ENCODE results near the gene BAIAP3. TPM values are rescaled to one million over a fixed set of nuclear protein-coding genes. Genes with fewer than 3 reads are reported as not detected.

The BAIAP3 gene
- total RNA-seq, 1 donor from 2014 or later = 1.2 TPM

- DNase-seq (ENCODE audit: low read depth in 2 of 2) = no peak
Observed at GRCh38 chr16:1347286-1347855, 13.9 kb downstream of the BAIAP3 start.

- no peak for DNase-seq (ENCODE audit: low read depth in 2 of 2)
Observed at GRCh38 chr16:1347962-1348361, 14.5 kb downstream of the BAIAP3 start.

DNA sequence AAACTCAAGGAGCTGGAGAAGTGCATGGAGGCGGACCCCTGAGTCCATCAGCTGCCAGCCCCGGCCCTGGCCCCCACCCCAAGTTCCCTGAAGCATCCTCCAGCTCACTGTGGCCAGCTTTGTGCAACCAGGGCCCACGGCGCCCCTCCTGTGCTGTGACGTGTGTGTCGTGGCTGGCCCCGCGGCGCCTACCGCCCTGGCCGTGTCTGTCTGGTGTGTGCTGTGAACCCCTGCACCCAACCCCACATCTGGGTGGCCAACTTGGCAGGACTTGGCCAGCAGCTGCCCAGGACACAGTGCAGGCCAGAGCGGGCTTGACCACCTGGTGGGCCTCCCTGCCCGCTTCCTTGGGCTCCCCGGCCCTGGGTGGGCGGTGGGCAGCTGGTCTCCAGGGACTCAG, 15.0 kb downstream of the BAIAP3 start:
- DNase-seq (ENCODE audit: low read depth in 2 of 2) = no peak

DNA sequence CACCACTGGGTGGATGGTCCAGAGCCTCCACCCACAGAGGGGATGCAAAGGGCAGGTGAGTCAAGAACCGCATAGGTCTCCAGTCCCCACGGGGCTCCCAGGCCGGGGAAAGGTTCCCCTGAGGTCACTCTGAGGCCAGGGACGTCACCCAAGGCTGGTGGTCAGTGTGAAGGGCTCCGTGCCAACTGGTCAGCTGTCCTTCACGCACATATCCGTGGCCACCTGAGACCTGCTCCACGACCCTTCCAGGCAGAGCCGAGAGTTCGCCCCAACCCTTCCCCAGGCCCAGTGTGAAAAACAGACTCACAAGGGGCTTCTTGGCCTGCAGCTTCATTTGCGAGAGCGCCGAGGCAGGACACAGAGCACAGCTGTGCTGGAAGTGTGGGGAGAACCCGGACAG, 15.5 kb downstream of the BAIAP3 start:
- no peak for DNase-seq (ENCODE audit: low read depth in 2 of 2)

DNA sequence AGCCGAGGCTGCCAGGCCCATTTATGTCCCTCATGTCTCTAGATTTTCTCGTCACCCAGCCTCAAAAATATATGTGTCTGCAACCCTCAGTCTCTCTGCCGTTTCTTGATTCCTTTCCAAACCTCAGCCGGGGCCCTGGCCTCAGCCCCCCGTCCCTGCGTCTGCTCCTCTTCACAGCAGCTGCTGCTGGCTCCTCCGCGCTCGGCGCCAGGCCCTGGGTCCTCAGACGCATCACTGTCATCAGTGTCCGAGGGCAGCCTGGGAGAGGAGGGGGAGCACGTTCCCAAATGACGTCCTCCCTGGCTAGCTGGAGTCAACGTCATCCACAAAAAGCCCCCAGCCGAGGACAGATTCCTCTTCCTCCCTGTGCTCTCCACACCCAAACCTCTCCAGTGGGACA, 15.9 kb downstream of the BAIAP3 start:
- no peak for DNase-seq (ENCODE audit: low read depth in 2 of 2)

DNA sequence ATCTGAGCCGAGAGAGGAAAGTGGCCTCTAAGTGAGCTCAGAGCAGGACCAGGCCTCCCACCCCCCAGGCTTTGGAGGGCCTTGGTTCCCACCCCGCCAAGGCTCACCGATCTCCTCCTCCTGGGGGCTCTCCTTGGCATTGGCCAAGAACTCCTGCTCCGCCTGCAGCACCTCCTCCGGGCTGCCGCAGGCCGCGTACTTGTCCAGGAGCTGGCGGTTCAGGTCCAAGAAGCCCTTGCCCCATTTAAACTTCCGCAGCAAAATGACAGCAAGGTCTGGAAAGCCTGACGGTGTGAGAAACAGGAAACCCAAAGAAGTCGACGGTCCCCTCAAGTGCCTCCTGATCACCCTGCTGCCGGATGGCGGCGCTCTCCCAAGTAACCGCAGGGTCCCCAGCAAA, 16.5 kb downstream of the BAIAP3 start:
- no peak for DNase-seq (ENCODE audit: low read depth in 2 of 2)

DNA sequence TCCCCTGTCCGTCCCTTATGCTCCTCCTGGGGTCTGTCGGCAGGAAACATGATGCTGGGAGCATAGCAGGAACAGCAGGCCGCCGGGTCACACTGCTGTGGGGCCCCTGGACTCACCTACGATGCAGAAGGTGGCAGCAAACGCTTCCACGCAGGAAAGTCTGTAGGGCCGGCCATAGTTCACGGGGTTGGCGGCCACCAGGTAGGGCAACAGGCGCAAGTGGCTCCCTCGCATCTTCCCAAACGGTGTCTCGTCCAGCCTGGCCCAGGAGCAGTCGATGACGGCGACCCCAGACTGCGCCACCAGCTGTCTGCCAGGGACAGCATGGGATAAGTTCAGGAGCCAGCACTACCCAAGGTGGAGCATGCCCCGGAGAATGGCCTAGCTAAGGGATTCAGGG, 17.2 kb downstream of the BAIAP3 start:
- no peak for DNase-seq (ENCODE audit: low read depth in 2 of 2)

- DNase-seq (ENCODE audit: low read depth in 2 of 2) = peak in 1 of 2 donors; percentile 13
Observed at GRCh38 chr16:1351215-1351581, 17.8 kb downstream of the BAIAP3 start.

GRCh38 chr16:1351582-1352362, 18.3 kb downstream of the BAIAP3 start, which contains the start of the genes GNPTG and TSR3:
GNPTG (plus strand) TSS chr16:1351931; CDS start chr16:1351966, 35 bp downstream.
TSR3 (minus strand) TSS chr16:1351878; CDS start chr16:1351804, 74 bp downstream.
- DNase-seq (ENCODE audit: low read depth in 2 of 2) = peak; percentile 92 to 94

DNA sequence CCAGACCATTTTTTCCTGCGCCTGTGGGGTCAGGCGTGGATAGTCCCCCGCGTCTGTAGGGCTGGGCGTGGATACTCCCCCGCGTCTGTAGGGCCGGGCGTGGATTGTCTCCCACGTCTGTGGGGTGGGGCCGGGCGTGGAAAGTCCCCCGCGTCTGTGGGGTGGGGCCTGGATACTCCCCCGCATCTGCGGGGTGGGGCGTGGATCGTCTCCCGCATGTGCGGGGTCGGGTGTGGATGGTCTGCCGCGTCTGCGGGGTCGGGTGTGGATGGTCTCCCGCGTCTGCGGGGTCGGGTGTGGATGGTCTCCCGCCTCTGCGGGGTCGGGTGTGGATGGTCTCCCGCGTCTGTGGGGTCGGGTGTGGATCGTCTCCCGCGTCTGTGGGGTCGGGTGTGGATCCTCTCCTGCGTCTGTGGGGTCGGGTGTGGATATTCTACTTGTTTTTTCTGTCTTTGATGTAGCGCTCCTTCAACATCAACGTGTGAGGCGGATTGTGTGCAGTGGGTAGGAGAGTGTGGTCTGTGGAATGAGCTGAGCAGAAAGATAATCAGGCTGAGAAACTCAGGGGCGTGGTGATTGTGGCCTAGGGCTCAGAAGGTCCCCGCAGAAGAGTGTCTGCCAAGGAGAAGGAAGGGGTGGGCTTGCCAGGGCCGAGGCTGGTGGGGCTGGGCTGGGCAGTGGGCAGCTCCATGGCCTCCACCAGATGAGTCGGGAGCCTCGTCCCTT, 21.5 kb downstream of the BAIAP3 start:
- DNase-seq (ENCODE audit: low read depth in 2 of 2) = no peak

DNA sequence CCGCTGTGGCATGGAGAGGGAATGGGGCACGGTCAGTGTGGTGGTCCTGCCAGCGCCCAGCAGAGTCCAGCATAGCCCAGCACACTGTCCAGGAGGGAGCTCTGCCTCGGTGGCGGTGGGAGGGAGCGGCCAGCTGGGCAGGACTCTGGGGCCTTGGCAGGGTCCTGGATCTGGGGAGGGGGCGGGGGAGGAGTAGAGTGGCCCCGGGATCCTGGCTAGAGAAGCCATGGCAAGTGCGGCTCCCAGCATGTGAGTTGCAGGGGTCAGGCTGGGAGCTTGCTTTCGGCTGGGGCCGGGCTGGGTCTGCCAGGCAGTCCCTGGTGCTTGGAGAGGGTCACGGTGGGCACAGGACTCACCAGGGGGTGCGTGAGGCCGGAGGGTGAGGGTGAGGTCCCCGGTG, 22.1 kb downstream of the BAIAP3 start:
- no peak for DNase-seq (ENCODE audit: low read depth in 2 of 2)

GRCh38 chr16:1356061-1356900, 22.8 kb downstream of the BAIAP3 start:
- no peak for DNase-seq (ENCODE audit: low read depth in 2 of 2)

GRCh38 chr16:1357906-1358566, 24.6 kb downstream of the BAIAP3 start:
- DNase-seq (ENCODE audit: low read depth in 2 of 2) = no peak

GRCh38 chr16:1361685-1362360, 28.4 kb downstream of the BAIAP3 start:
- DNase-seq (ENCODE audit: low read depth in 2 of 2) = no peak

GRCh38 chr16:1362807-1363206, 29.4 kb downstream of the BAIAP3 start:
- no peak for DNase-seq (ENCODE audit: low read depth in 2 of 2)

- DNase-seq (ENCODE audit: low read depth in 2 of 2) = peak; percentile 50 to 76
Observed at GRCh38 chr16:1363501-1364041, 30.1 kb downstream of the BAIAP3 start.

GRCh38 chr16:1364510-1364909, 31.1 kb downstream of the BAIAP3 start:
- no peak for DNase-seq (ENCODE audit: low read depth in 2 of 2)

DNA sequence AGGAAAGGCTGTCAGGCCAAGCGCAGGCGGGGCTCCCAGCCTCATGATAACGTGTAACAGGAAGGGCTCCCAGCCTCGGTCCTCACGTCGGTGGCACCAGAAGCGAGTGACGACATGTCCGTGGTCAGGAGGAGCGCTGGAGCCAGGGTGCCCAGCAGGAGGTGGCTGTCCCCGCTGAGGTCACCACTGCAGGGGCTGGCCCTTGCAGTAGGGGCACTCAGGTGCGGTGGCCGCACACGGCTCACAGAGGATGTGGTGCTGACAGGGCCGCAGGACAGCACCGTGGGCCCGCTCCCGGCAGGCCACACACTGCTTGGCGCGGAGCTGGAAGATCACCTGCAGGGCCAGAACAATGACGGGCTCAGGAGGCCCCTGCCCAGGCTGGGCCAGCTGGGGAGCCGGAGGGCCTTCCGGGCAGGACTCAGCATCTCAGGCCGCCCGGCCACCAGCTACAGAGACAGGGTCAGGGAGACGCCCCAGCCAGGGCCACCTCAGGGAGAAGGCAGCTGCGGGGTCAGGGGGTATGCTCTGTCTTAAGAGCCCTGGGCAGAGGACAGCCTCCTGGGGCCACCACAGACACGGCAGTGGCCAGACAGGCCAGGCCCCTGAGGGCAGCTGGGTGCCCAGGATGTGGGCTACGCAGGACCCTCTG, 32.7 kb downstream of the BAIAP3 start:
- DNase-seq (ENCODE audit: low read depth in 2 of 2) = no peak

GRCh38 chr16:1366712-1367299, 33.4 kb downstream of the BAIAP3 start:
- DNase-seq (ENCODE audit: low read depth in 2 of 2) = no peak

Data from lung microvascular endothelial cell (primary cell).